Brain microvascular endothelial cell (primary cell): ENCODE measurements around the gene FBLN7.

Source experiments
- DNase-seq: peaks from one replicate; pipeline ENCODE4 v3.0.0-alpha.2; 2020
- H3K27ac ChIP-seq: fragments of 250-450 bp; sonication (Bioruptor Pico); 2 replicates; pipeline ENCODE4 v1.5.1; 2020; ENCODE audit warnings: mild to moderate bottlenecking, moderate library complexity
- H3K27me3 ChIP-seq: fragments of 250-450 bp; sonication (Bioruptor Pico); replicated peaks from 2 replicates; pipeline ENCODE4 v1.5.1; 2020; ENCODE audit warnings: mild to moderate bottlenecking
- H3K36me3 ChIP-seq: fragments of 250-450 bp; sonication (Bioruptor Pico); replicated peaks from 2 replicates; pipeline ENCODE4 v1.5.1; 2020; ENCODE audit warnings: mild to moderate bottlenecking
- H3K4me3 ChIP-seq: 2 replicates; pipeline ENCODE4 v1.5.1; 2011; ENCODE audit warnings: low read depth, mild to moderate bottlenecking, control low read depth, low read length, moderate library complexity
- CTCF ChIP-seq: IDR thresholded peaks from 2 replicates; pipeline ENCODE4 v1.5.1; 2011; ENCODE audit warnings: low read depth, mild to moderate bottlenecking, moderate library complexity, low read length, control low read depth, inconsistent platforms; ENCODE audit errors: missing control alignments
- in situ Hi-C: cut with HindIII; loops from 2 replicates; pipeline ENCODE4 v1.10.0; 2017; ENCODE audit warnings: low sequenced_read_pairs, low pct_ligation_motif_present

The FBLN7 gene

GRCh38 chr2:112175958-112176573 lies 37.9 kb downstream of the FBLN7 start:
- no peak for DNase-seq
- H3K4me3 ChIP-seq, result no peak overlapping the region
- no peaks in the 10 kb centered on the region for H3K36me3 ChIP-seq
- no peak overlapping the region for H3K27ac ChIP-seq
- in situ Hi-C loops, result no loop called here
- peaks cover 2% of the 10 kb centered on the region for H3K27me3 ChIP-seq
- TF ChIP-seq CTCF, result no peak

- Histone ChIP-seq H3K27ac (no peak overlapping the region), H3K4me3 (no peak overlapping the region), H3K27me3 (peaks cover 15% of the 10 kb centered on the region), H3K36me3 (no peaks in the 10 kb centered on the region)
- TF ChIP-seq CTCF, result no peak
- in situ Hi-C loops, result no loop called here
- DNase-seq, result no peak
Measured at GRCh38 chr2:112181571-112182290, 43.5 kb downstream of the FBLN7 start.

- Histone ChIP-seq H3K36me3 (no peaks in the 10 kb centered on the region), H3K27ac (no peak overlapping the region), H3K27me3 (peaks cover 15% of the 10 kb centered on the region), H3K4me3 (no peak overlapping the region)
- DNase-seq, result no peak
- TF ChIP-seq CTCF, result no peak
- in situ Hi-C loops, result no loop called here
Measured at GRCh38 chr2:112182581-112183034, 44.4 kb downstream of the FBLN7 start.

- in situ Hi-C loops, result no loop called here
- H3K27me3 ChIP-seq, result peaks cover 15% of the 10 kb centered on the region
- H3K27ac ChIP-seq, result no peak overlapping the region
- DNase-seq, result no peak
- no peak for TF ChIP-seq CTCF
- H3K36me3 ChIP-seq, result no peaks in the 10 kb centered on the region
- H3K4me3 ChIP-seq, result no peak overlapping the region
Measured at GRCh38 chr2:112183327-112184025, 45.3 kb downstream of the FBLN7 start.

- DNase-seq, result no peak
- no peak for TF ChIP-seq CTCF
- Histone ChIP-seq H3K27ac (no peak overlapping the region), H3K27me3 (peaks cover 15% of the 10 kb centered on the region), H3K4me3 (no peak overlapping the region), H3K36me3 (no peaks in the 10 kb centered on the region)
- in situ Hi-C loops, result no loop called here
Measured at GRCh38 chr2:112184121-112184520, 45.9 kb downstream of the FBLN7 start.
